ENCODE results near the gene DYDC1.
"Not testable (repeated sequence)": the region's sequence is repeated elsewhere in the genome, so short reads cannot be mapped to it uniquely, and the experiment has no call there.

Gene DYDC1

GRCh38 chr10:80356563-80356988, at the start of gene DYDC1, which contains the start of gene DYDC2:
Gene DYDC1, minus strand, starts transcription at chr10:80356755. Its CDS starts 4,154 bp downstream, at chr10:80352601.
Gene DYDC2, plus strand, starts transcription at chr10:80356781. Its CDS starts 5,663 bp downstream, at chr10:80362444.
- DNase-seq (ENCODE audit: low read depth in 1 of 2, low spot score in 1 of 2): peak in 1 of 2 donors; percentile 13

GRCh38 chr10:80406204-80406603, 49.6 kb upstream of the DYDC1 start:
- DNase-seq (ENCODE audit: low read depth in 1 of 2, low spot score in 1 of 2): no peak

GRCh38 chr10:80405626-80406025, 49.1 kb upstream of the DYDC1 start:
- no peak for DNase-seq (ENCODE audit: low read depth in 1 of 2, low spot score in 1 of 2)

DNA sequence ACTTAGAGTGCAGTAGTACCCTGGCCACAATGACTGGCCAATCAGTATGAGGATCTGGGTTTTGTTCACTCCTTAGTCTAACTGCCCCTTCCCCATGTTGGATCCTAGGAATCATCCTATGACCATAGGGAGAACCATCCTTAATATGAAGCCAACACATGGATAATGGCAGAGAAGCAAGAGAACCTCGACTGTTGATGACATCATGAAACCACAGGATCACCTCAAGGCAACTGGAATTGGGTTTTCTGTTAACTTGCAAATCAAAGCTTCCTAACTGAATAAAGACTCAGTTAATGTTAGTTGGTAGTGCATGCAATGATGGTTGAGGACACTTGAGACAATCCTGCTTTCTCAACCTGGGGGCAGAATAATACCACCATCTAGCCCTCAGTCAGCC, 48.5 kb upstream of the DYDC1 start:
- DNase-seq (ENCODE audit: low read depth in 1 of 2, low spot score in 1 of 2): no peak

DNA sequence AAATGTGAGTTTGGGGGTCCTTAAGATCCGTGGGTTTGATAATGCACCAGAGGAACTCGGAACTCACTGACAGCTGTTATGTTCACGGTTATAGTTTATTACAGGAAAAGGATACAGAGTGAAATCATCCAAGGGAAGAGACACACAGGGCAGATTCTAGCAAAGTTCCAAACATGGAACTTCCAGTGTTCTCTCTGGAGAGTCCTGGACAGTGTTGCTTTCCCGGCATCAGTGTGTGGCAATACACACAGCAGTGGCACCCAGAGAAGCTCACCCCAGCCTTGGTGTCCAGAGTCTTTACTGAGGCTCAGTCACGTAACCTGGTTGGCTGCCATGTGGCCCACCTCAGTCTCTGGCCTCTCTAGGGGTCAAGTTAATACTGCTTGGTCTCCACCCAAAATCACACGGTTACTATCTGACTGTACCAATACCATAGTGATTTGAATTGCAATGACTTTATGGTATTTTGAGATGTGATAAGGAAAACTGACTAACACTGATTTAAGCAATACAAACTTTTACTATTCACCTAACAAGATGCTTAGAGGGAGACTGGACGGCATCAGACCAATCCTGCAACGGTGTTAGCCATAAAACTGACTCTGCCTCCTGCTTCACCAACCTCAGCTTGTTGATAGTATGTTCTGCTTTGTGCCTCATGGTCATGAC, 43.7 kb upstream of the DYDC1 start:
- DNase-seq (ENCODE audit: low read depth in 1 of 2, low spot score in 1 of 2): no peak

GRCh38 chr10:80397014-80397413, 40.5 kb upstream of the DYDC1 start:
- no peak for DNase-seq (ENCODE audit: low read depth in 1 of 2, low spot score in 1 of 2)

DNA sequence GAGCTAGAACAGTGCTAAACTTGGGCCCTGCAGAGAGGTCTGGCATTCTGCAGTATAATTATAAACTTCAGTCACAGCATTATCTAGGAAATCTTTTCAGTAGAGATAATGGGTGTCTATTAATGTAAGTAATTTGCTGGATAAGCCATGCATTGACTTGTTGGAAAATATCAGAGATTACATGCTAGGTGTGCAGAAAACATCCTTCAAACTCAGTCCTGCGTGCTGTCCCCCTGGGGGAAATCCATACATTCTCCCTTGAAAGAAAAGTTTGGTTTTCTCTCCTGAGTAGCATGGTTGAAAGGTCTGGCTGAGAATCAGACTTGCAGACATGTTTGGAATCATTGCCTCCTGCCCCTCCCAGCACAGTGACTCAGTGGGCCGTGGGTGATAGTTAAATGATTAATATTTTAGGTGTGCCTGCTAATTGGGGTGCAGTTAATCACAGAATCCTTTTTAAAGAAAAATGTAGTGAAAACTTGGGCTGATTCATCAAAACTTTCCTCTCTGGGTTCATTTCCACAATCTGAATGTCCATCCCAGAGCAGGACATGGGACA, 37.9 kb upstream of the DYDC1 start:
- no peak for DNase-seq (ENCODE audit: low read depth in 1 of 2, low spot score in 1 of 2)

DNA sequence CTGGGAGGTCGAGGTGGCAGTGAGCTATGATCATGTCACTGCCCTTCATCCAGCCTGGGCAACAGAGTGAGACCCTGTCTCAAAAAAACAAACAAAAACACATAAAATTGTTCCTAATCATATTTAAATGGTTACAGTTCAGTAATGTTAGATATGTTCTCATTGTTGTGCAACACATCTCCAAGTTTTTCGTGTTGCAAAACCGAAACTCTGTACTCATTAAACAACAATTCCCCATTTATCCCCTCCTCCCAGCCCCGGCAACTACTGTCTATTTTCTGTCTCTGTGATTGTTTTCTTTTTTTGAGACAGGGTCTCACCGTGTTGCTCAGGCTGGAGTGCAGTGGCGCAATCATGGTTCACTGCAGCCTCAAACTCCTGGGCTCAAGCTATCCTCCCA, 35.7 kb upstream of the DYDC1 start:
- no peak for DNase-seq (ENCODE audit: low read depth in 1 of 2, low spot score in 1 of 2)

DNA sequence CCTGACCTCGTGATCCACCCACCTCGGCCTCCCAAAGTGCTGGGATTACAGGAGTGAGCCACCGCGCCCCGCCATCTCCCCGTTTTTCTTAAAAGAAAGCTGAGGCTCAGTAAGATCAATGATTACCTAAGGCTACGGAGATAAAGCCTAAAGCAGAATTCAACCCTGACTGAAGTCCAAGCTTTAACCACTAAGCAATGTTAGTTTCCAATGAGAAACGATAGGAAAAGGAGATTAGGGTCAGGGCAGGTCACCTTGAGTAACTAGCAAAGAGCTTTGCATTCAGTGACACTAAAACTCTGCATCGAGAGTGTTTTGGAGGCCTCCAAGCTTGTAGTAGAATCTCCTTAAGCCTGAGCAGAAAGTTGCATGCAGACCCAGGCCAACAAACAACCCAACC, 34.2 kb upstream of the DYDC1 start:
- no peak for DNase-seq (ENCODE audit: low read depth in 1 of 2, low spot score in 1 of 2)

DNA sequence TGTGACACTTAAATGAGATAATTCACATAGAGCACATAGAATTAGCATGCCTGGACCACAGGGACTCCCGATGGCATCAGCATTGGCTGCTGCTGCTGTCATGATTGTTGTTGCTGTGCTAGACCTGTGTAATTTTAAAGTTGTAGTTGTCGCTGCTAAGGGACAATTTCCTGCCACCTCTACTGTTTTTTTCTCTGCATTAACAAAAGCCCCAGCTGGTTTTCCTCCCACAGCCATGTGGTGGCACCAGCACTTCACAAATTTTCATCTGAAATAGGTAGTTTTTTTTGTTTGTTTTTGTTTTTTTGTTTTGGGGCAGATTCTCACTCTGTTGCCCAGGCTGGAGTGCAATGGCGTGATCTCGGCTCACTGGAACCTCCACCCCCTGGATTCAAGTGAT, 26.4 kb upstream of the DYDC1 start:
- peak; percentile 2 to 9 for DNase-seq (ENCODE audit: low read depth in 1 of 2, low spot score in 1 of 2)

GRCh38 chr10:80380185-80380584, 23.6 kb upstream of the DYDC1 start:
- no peak for DNase-seq (ENCODE audit: low read depth in 1 of 2, low spot score in 1 of 2)

GRCh38 chr10:80379701-80380100, 23.1 kb upstream of the DYDC1 start:
- no peak for DNase-seq (ENCODE audit: low read depth in 1 of 2, low spot score in 1 of 2)

DNA sequence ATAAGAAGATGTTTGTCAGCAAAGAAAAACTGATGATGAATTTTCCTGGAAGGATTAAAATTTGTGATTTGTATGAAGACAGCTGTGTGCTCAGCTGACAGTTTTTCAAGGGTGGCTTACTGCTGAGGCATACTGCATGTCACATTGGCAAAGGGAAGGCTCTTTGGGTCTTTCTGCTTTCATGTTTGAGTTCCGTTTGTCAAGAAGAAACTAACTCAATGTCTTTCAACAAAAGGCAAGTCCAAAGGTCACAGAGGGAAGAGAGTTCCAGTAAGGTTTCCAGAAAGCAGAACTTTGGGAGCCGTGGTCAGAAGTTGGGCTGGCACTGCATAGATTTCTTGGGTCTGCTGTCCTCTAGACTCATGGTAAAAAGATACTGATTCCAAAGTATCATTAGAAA, 16.9 kb upstream of the DYDC1 start:
- DNase-seq (ENCODE audit: low read depth in 1 of 2, low spot score in 1 of 2): no peak

DNA sequence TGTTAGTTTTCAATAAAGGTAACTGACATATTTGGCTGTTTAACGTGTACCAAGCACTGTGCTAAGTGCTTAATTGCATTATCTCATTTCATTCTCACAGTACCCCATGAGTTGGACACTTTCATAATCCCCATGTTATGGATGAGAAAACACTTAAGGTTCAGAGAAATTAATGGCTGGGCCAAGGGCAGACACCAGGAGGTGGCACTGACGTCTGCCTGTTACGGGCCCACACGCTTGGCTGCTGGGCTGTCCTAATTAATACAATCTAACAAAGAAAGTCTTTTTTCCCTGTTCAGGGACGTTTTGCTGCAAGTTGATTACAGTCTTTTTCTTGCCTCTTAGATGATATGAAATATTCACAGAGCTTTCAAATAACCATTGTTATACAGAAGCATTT, 16.1 kb upstream of the DYDC1 start:
- no peak for DNase-seq (ENCODE audit: low read depth in 1 of 2, low spot score in 1 of 2)

DNA sequence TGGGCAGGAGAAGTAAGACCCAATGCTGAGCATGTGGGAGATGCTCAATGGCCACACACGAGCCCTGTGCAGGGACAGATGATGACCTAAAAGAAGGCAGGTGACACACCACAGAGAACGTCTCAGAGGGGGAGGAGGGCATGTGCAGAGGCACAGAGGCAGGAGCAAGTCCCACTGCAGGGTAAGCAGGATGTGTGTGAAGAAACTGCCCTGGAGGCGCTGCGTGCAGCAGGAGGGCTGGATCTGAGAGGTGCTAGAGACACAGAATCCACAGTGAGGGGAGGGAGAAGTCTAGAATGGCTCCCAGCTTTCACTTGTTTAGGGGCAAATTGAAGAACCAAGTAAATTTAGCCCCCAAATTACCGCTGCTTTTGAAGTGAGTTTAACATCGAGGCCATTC, 14.9 kb upstream of the DYDC1 start:
- no peak for DNase-seq (ENCODE audit: low read depth in 1 of 2, low spot score in 1 of 2)

GRCh38 chr10:80365510-80365909, 9.0 kb upstream of the DYDC1 start:
- no peak for DNase-seq (ENCODE audit: low read depth in 1 of 2, low spot score in 1 of 2)

DNA sequence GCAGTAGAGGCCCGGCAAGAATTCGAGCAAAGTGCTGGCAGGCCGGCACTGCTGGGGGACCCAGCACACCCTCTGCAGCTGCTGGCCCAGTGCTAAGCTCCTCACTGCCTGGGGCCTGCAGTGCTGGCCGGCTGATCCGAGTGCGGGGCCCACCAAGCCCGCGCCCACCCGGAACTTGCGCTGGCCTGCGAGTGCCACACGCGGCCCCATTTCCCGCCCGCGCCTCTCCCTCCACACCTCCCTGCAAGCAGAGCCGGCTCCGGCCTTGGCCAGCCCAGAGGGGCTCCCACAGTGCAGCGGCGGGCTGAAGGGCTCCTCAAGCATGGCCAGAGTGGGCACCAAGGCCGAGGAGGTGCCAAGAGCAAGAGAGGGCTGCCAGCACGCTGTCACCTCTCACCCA, 3.1 kb upstream of the DYDC1 start:
- DNase-seq (ENCODE audit: low read depth in 1 of 2, low spot score in 1 of 2): no peak

DNA sequence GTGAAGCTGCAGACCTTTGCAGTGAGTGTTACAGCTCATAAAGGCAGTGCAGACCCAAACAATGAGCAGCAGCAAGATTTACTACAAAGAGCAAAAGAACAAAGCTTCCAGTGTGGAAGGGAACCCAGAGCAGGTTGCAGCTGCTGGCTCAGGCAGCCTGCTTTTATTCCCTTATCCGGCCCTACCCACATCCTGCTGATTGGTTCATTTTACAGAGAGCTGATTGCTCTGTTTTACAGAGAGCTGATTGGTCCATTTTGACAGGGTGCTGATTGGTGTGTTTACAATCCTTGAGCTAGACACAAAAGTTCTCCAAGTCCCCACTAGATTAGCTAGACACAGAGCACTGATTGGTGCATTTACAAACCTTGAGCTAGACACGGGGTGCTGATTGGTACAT, 2.4 kb upstream of the DYDC1 start:
- DNase-seq (ENCODE audit: low read depth in 1 of 2, low spot score in 1 of 2): not testable (repeated sequence)

DNA sequence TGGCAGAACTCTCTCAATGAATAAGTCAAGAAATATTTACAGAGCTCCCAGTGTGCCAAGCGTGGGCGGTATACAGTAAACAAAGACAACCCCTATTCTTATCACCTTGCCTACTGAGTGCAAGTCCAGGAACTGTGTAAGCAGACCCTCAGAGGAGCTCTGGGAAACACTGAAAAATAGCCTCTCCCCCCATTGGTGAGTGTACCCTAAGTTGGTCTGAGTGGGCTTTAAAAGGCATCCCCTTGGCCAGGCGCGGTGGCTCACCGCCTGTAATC, 1.2 kb upstream of the DYDC1 start:
- DNase-seq (ENCODE audit: low read depth in 1 of 2, low spot score in 1 of 2): no peak

- DNase-seq (ENCODE audit: low read depth in 1 of 2, low spot score in 1 of 2): no peak
Measured at GRCh38 chr10:80356989-80357850, 665 bp upstream of the DYDC1 start.

GRCh38 chr10:80351220-80351619, 5.3 kb downstream of the DYDC1 start:
- DNase-seq (ENCODE audit: low read depth in 1 of 2, low spot score in 1 of 2): no peak

DNA sequence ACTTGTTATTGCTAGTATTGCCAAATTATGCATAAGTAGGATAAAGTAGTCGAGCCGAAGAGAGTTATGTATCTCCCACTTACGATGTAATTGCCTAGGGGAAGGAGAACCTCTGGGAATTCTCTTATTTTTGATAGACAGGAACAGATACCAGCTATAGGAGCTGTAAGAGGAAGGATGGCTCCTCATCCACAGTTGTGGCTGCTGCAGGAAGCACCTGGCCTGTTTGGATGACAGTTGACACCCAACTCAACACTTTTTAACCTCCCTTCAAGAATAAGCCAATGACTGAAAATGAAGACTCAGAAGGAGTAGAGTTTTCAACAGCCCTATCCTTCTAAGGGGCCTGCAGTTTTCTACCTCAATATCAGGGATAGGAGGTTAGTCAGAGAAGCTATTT, 6.3 kb downstream of the DYDC1 start:
- no peak for DNase-seq (ENCODE audit: low read depth in 1 of 2, low spot score in 1 of 2)

Measured in activated T-helper 1 cell treated with anti-CD3 and anti-CD28 coated beads, Interleukin-2, amount 50 U/mL, for 16 hours (primary cell).